Parathyroid adenoma (tissue), 2 donors: ENCODE data around the gene NAPA.

ENCODE experiments used
- H2AFZ ChIP-seq: fragments of 300-600 bp; sonication (generic); one replicate; pipeline ENCODE4 v1.7.0; 2017; ENCODE audit warnings: antibody characterized with exemption, mild to moderate bottlenecking
- H3K27ac ChIP-seq: fragments of 300-600 bp; sonication (generic); one replicate; pipeline ENCODE4 v1.7.0; 2017
- H3K27me3 ChIP-seq: fragments of 300-600 bp; sonication (generic); one replicate; pipeline ENCODE4 v1.7.0; 2017; ENCODE audit warnings: low read length; ENCODE audit not compliant: control insufficient read depth, insufficient read depth
- H3K36me3 ChIP-seq: fragments of 300-600 bp; sonication (generic); one replicate; pipeline ENCODE4 v1.7.0; 2017; ENCODE audit warnings: low read length; ENCODE audit not compliant: control insufficient read depth, insufficient read depth
- H3K4me1 ChIP-seq: fragments of 300-600 bp; sonication (generic); one replicate; pipeline ENCODE4 v1.7.0; 2017; ENCODE audit warnings: control low read depth
- H3K4me2 ChIP-seq: fragments of 300-600 bp; sonication (generic); one replicate; pipeline ENCODE4 v1.7.0; 2017; ENCODE audit warnings: low read length
- H3K4me3 ChIP-seq: fragments of 300-600 bp; sonication (generic); one replicate; pipeline ENCODE4 v1.7.0; 2017; ENCODE audit warnings: low read depth, low read length
- H3K79me2 ChIP-seq: fragments of 300-600 bp; sonication (generic); one replicate; pipeline ENCODE4 v1.7.0; 2017; ENCODE audit warnings: control low read depth
- H3K9ac ChIP-seq: fragments of 300-600 bp; sonication (generic); one replicate; pipeline ENCODE4 v1.7.0; 2017; ENCODE audit warnings: mild to moderate bottlenecking
- H3K9me3 ChIP-seq: fragments of 300-600 bp; sonication (generic); one replicate; pipeline ENCODE4 v1.7.0; 2017; ENCODE audit warnings: low read length; ENCODE audit not compliant: control insufficient read depth
- TF ChIP-seq, protein P1 (sequence below): fragments of 300-600 bp; sonication (generic); IDR thresholded peaks from one replicate; pipeline ENCODE4 v1.7.0; 2017; ENCODE audit warnings: antibody characterized with exemption, mild to moderate bottlenecking
- donor health status: primary hyperparathyroidism.

NAPA gene

DNA sequence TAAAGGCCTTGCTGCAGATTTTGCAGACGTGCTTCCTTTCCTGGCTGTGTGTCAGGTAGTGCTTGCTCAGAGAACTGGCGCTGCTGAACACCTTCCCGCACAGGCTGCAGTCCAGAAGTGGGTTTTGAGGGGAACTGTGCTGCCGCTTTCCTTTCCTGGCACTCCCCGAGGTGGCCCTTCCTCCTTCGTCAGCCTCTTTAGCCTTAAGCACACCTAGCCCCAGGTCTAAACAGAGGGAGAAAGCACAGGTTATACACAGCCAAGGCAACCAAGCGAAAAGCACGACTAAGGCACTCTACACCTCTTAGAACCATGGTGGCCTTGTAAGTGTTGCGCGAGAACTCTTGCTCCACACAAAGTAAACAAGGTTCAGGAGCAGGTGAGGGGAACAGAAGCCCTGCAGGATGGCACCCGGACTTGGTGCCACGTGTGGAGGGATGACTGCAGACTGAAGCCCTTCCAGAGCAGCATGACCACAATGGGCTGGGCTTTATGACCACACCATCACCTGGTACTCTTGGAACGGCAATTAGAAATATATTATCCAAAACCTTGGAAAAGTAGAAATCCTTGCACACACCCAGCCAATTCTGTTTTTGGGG, 34.5 kb upstream of the NAPA start:
- H3K4me3 ChIP-seq: no peak overlapping the region
- H3K9me3 ChIP-seq: no peaks in the 10 kb centered on the region
- no peak overlapping the region for H3K27ac ChIP-seq
- TF ChIP-seq, protein P1, sequence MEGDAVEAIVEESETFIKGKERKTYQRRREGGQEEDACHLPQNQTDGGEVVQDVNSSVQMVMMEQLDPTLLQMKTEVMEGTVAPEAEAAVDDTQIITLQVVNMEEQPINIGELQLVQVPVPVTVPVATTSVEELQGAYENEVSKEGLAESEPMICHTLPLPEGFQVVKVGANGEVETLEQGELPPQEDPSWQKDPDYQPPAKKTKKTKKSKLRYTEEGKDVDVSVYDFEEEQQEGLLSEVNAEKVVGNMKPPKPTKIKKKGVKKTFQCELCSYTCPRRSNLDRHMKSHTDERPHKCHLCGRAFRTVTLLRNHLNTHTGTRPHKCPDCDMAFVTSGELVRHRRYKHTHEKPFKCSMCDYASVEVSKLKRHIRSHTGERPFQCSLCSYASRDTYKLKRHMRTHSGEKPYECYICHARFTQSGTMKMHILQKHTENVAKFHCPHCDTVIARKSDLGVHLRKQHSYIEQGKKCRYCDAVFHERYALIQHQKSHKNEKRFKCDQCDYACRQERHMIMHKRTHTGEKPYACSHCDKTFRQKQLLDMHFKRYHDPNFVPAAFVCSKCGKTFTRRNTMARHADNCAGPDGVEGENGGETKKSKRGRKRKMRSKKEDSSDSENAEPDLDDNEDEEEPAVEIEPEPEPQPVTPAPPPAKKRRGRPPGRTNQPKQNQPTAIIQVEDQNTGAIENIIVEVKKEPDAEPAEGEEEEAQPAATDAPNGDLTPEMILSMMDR: no peak
- no peaks in the 10 kb centered on the region for H3K79me2 ChIP-seq
- no peak overlapping the region for H3K4me2 ChIP-seq
- no peaks in the 10 kb centered on the region for H3K27me3 ChIP-seq
- H3K36me3 ChIP-seq: no peaks in the 10 kb centered on the region
- H2AFZ ChIP-seq: no peak overlapping the region
- no peaks in the 10 kb centered on the region for H3K4me1 ChIP-seq
- no peak overlapping the region for H3K9ac ChIP-seq

GRCh38 chr19:47547199-47547598, 32.3 kb upstream of the NAPA start:
- Histone ChIP-seq H3K27me3 (no peaks in the 10 kb centered on the region), H3K4me1 (no peaks in the 10 kb centered on the region), H3K4me3 (no peak overlapping the region), H3K79me2 (no peaks in the 10 kb centered on the region), H3K36me3 (no peaks in the 10 kb centered on the region), H2AFZ (no peak overlapping the region), H3K9ac (no peak overlapping the region), H3K4me2 (no peak overlapping the region), H3K27ac (no peak overlapping the region), H3K9me3 (no peaks in the 10 kb centered on the region)
- TF ChIP-seq, protein P1: no peak

DNA sequence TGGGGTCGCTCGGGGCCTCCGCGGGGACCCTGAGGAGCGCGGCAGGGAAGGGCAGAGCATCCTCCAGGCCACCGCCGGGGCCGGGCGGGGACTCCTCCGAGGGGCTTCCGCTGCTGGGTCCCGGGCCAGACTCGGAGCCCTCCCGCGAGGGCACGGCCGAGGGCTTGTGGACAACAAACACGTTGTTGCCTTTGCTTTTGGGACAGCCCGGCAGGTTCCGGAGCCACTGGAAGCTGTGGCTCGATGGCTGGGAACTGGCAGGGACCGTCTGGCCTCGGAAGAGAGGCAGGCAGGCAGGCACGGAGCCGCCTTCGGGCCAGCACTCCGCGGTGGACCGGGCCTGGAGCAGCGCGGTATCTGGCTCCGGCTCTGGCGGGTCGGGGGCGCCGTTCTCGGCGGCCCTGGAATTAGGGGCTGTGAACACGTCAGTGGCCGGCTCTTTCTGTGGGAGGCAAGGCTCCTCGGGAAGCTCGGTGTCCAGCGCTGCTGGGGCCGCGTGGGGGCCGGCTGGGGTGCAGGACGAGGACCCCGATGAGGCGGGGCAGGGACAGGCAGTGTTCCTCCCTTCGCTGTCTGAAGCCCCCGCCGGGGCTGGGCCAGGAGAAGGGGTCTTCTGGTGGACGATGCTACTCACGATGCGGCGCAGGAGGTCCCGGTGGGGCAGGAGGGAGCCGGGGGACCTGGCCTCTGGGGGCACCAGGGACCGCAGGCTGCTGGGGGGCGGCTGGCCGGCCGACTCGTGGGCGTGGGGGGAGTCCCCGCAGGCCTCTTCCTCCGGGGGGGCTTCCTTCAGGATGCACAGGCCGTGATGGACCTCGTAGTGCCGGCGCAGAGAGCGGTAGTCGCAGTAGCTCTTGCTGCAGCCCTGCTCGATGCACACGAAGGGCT, 30.4 kb upstream of the NAPA start:
- peak overlapping the region; percentile 34 for H3K4me2 ChIP-seq
- H3K79me2 ChIP-seq: no peaks in the 10 kb centered on the region
- no peaks in the 10 kb centered on the region for H3K36me3 ChIP-seq
- no peak overlapping the region for H3K4me3 ChIP-seq
- H3K9ac ChIP-seq: no peak overlapping the region
- no peaks in the 10 kb centered on the region for H3K27me3 ChIP-seq
- TF ChIP-seq, protein P1: no peak
- no peak overlapping the region for H3K27ac ChIP-seq
- no peaks in the 10 kb centered on the region for H3K9me3 ChIP-seq
- H3K4me1 ChIP-seq: no peaks in the 10 kb centered on the region
- peak overlapping the region; percentile 74 for H2AFZ ChIP-seq

DNA sequence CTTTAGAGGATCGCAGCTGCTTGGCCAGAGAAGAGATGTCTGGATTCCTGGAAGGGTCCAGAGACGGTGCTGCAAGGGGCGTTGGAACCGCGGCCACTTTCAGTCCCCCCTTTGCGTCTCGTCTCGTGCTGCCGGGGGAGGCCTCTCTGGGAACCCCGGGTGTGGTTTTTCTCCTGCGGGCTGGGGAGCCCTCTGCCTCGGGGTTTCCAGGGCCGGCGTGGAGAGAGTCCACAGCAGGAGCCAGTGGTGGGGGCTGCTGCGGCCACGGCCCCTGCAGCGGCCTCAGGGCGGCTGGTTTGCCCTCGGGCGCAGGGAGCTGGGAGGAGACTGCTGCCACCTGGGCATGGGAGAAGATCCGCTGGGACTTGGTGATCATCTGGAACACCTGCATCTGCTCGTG, 29.6 kb upstream of the NAPA start:
- Histone ChIP-seq H3K27ac (no peak overlapping the region), H3K9ac (no peak overlapping the region), H3K9me3 (no peaks in the 10 kb centered on the region), H3K4me2 (no peak overlapping the region), H3K36me3 (no peaks in the 10 kb centered on the region), H2AFZ (no peak overlapping the region), H3K4me1 (no peaks in the 10 kb centered on the region), H3K4me3 (no peak overlapping the region), H3K27me3 (no peaks in the 10 kb centered on the region), H3K79me2 (no peaks in the 10 kb centered on the region)
- TF ChIP-seq, protein P1: no peak
